ENCODE results near the gene ARHGAP21. TPM values are rescaled to one million over a fixed set of nuclear protein-coding genes. Genes with fewer than 3 reads are reported as not detected.

The ARHGAP21 gene
- total and polyA plus RNA-seq, 9 of the 15 experiments (the other 6 are each of a cell fraction or from before 2014, with no cell fraction given) = 13.6 to 145 (median 60.8) TPM

GRCh38 chr10:24574578-24575155 is 149.0 kb downstream of the ARHGAP21 start (continued):
- TF ChIP-seq E2F6 (IDR thresholded peaks at IDR 0.05; ENCODE audit: borderline replicate concordance in 1 of 2, extremely low read depth in 1 of 2, insufficient read depth in 1 of 2, insufficient read length in 1 of 2, low read depth in 1 of 2, low read length in 1 of 2, poor library complexity in 1 of 2, severe bottlenecking in 1 of 2) (no peak), ZBTB33 (CRISPR knock-in tag; IDR thresholded peaks at IDR 0.05) (0 out of 2 replicates have a peak, but pooled peaks have one; percentile 35), NR2C1 (IDR thresholded peaks at IDR 0.05) (no peak), NR2C1 (tag; IDR thresholded peaks at IDR 0.05) (no peak), ARID2 (IDR thresholded peaks at IDR 0.05) (no peak), ZNF212 (CRISPR knock-in tag; IDR thresholded peaks at IDR 0.05) (no peak), RBM17 (IDR thresholded peaks at IDR 0.05; ENCODE audit: borderline replicate concordance, low read depth, low read length) (no peak), ZNF134 (CRISPR knock-in tag; conservative IDR thresholded peaks at IDR 0.05) (no peak), SNIP1 (IDR thresholded peaks at IDR 0.05; ENCODE audit: low read depth) (no peak), BRF2 (IDR thresholded peaks at IDR 0.05; ENCODE audit: borderline replicate concordance, insufficient read depth, insufficient read length) (no peak), HDAC3 (IDR thresholded peaks at IDR 0.05; ENCODE audit: borderline replicate concordance, partially characterized antibody) (no peak), FOXK1 (CRISPR knock-in tag; IDR thresholded peaks at IDR 0.05; ENCODE audit: borderline replicate concordance) (no peak), SFPQ (IDR thresholded peaks at IDR 0.05; ENCODE audit: low read depth, low read length) (no peak), ZNF583 (CRISPR knock-in tag; IDR thresholded peaks at IDR 0.05) (no peak), EP300 (IDR thresholded peaks at IDR 0.05; ENCODE audit: low read length) (peak; percentile 41; the same call in 1 of the 2 replicates), TCF3 (CRISPR knock-in tag; IDR thresholded peaks at IDR 0.05) (peak; percentile 74), CREM (IDR thresholded peaks at IDR 0.05; ENCODE audit: low read depth) (no peak), TFAP4 (CRISPR knock-in tag; IDR thresholded peaks at IDR 0.05; ENCODE audit: borderline replicate concordance) (no peak), MAX (CRISPR knock-in tag; IDR thresholded peaks at IDR 0.05) (no peak), ZNF324 (CRISPR knock-in tag; IDR thresholded peaks at IDR 0.05) (no peak), SMAD2 (IDR thresholded peaks at IDR 0.05; ENCODE audit: low read depth, low read length) (no peak)
